Right cardiac atrium (tissue), 5 donors: ENCODE measurements around the gene ARHGAP24. TPM values are rescaled to one million over a fixed set of nuclear protein-coding genes. Genes with fewer than 3 reads are reported as not detected.

ENCODE experiments used
- ATAC-seq, 2 donors: fragments of 200-7000 bp; cut with Tn5 transposase; one replicate each; pipeline versions ENCODE4 v1.8.0 to v1.9.1; 2020; ENCODE audit warnings: moderate library complexity in 2 of 2, mild to moderate bottlenecking in 1 of 2
- DNase-seq, 3 donors: peaks; one replicate each; pipeline ENCODE4 v3.0.0-alpha.2; 2020
- H3K27ac ChIP-seq: one replicate; pipeline ENCODE4 v1.5.1; 2013; ENCODE audit warnings: mild to moderate bottlenecking, low read length, control low read depth, moderate library complexity
- H3K27me3 ChIP-seq: one replicate; pipeline ENCODE4 v1.6.1; 2013; ENCODE audit not compliant: control insufficient read depth, insufficient read depth
- H3K4me1 ChIP-seq: one replicate; pipeline ENCODE4 v1.6.1; 2013; ENCODE audit warnings: low read length; ENCODE audit not compliant: control insufficient read depth, insufficient read depth
- H3K4me3 ChIP-seq: one replicate; pipeline ENCODE4 v1.5.1; 2013; ENCODE audit warnings: low read length, control low read depth
- H3K9me3 ChIP-seq: one replicate; pipeline ENCODE4 v1.6.1; 2013; ENCODE audit warnings: low read length; ENCODE audit not compliant: control insufficient read depth
- WGBS: extraction: QIAGEN DNeasy Blood & Tissue Kit; methylation state at CpG from one replicate; pipeline ENCODE4 v1.1.7; 2013; 5-methylcytosine and 5-hydroxymethylcytosine counted together
- intact Hi-C, 4 donors: fragments of 100-400 bp; cut with DNase I; formaldehyde crosslinking; loops; one replicate each; pipeline versions ENCODE4 v1.11.0 to v1.14.0; 2022 to 2023
- polyA plus RNA-seq: library from polyadenylated mRNA; stranded (reverse); fragments of 200-250 nt; gene quantifications from one replicate; pipeline ENCODE4 v1.2.3, GENCODE V29; 2013
- total RNA-seq, 4 donors: library from RNA; stranded (reverse); fragmentation: NEBNext Ultra II Directional; extraction: Animal tissue kit (Norgen Biotek cat#: 25700); gene quantifications; one replicate each; pipeline ENCODE4 v1.2.1, GENCODE V29; 2021
- donor health status: healthy with polysubstance abuse.
- donor health status: DM: no; HTN: yes; CAD: no.
- donor health status: DM: no; HTN: no; CAD: no.
- donor health status: DM: no; HTN: yes; CAD: no; lungs with severe emphysema.
- donor health status: DM: yes; HTN: yes; CAD: no.

Gene ARHGAP24
- total and polyA plus RNA-seq, 5 donors: 16.7 to 49.3 (median 36.7) TPM

DNA sequence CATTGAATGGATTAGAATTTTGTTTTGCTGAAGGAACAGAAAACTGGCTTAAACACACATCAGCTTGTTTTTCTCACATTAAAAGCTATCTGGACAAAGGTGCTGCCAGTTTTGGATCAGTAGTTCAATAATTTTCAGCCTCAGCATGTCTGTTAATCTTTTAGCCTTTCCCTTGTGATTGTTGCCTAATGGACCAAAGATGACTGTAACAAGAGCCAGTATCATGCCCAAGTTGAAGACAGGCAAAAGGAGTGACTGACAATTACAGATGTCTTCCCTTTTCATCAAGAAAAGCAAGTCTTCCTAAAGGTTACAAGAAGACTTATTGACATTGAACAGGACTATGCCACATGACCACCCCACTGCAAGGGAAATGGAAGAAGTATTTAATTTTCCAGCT, 465.2 kb downstream of the ARHGAP24 start:
- no peak overlapping the region for H3K4me3 ChIP-seq
- H3K27me3 ChIP-seq: no peaks in the 10 kb centered on the region
- H3K4me1 ChIP-seq: peaks cover 2% of the 10 kb centered on the region
- intact Hi-C loops: no loop called here
- no peak for ATAC-seq
- no peak for DNase-seq
- no peak overlapping the region for H3K27ac ChIP-seq
- no peaks in the 10 kb centered on the region for H3K9me3 ChIP-seq

DNA sequence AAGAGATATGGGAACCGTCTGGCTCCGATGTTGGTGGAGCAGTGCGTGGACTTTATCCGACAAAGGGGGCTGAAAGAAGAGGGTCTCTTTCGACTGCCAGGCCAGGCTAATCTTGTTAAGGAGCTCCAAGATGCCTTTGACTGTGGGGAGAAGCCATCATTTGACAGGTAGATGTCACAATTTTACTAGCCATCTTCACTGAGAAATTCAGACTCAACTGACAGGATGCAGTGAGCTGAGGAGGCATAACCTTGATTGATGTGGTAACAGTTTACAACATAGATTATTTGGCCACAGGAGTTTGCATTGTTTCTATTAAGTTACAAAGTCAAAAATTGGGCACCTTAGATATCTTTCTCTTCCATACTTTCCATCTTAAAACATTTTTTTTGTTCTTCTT, 467.2 kb downstream of the ARHGAP24 start:
- H3K4me3 ChIP-seq: no peak overlapping the region
- intact Hi-C loops: no loop called here
- WGBS: 56% methylated on average over 5 of the region's 5 CpGs
- DNase-seq (no peak), ATAC-seq (no peak)
- H3K4me1 ChIP-seq: peaks cover 2% of the 10 kb centered on the region
- no peak overlapping the region for H3K27ac ChIP-seq
- H3K9me3 ChIP-seq: no peaks in the 10 kb centered on the region
- H3K27me3 ChIP-seq: no peaks in the 10 kb centered on the region

DNA sequence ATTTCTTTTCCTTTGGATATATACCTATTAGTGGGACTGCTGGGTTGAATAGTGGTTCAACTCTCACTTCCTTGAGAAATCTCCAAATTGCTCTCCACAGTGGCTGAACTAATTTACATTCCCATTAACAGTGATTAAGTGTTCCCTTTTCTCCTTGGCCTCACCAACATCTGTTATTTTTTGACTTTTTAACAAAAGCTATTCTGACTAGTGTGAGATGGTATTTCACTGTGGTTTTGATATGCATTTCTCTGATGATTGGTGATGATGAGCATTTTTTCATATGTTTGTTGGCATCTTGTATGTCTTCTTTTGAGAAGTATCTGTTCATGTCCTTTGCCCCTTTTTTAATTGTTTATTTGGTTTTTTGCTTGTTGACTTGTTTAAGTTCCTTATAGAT, 471.9 kb downstream of the ARHGAP24 start:
- intact Hi-C loops: no loop called here
- H3K4me3 ChIP-seq: no peak overlapping the region
- H3K27ac ChIP-seq: no peak overlapping the region
- H3K9me3 ChIP-seq: no peaks in the 10 kb centered on the region
- DNase-seq: no peak
- ATAC-seq: no peak
- no peaks in the 10 kb centered on the region for H3K27me3 ChIP-seq
- peaks cover 2% of the 10 kb centered on the region for H3K4me1 ChIP-seq

- DNase-seq: no peak
- WGBS: 75% methylated on average over 3 of the region's 3 CpGs
- Histone ChIP-seq H3K27me3 (no peaks in the 10 kb centered on the region), H3K9me3 (no peaks in the 10 kb centered on the region), H3K4me1 (peaks cover 2% of the 10 kb centered on the region), H3K27ac (no peak overlapping the region), H3K4me3 (no peak overlapping the region)
- ATAC-seq: no peak
- intact Hi-C loops: no loop called here
Measured at GRCh38 chr4:85951099-85951498, 476.1 kb downstream of the ARHGAP24 start.

DNA sequence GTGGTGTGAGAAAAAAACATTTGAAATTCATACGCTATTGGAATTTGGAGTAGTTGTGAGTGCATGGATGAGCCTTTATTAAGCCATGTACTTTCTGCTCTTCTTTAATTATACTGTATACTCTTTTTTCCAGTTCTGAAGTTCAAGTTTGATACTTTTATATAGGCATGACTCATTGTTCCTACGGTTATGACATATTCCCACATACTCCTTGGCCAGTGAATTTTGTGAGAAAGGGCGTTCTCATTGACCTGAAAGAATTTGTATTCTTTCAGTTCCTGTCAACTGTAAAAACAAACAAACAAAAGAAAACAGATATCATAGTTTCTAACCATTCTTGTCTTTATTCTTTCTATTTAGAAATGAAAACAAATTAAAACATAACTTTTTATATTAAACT, 477.6 kb downstream of the ARHGAP24 start:
- 75% methylated on average over 3 of the region's 3 CpGs for WGBS
- Histone ChIP-seq H3K4me1 (peaks cover 2% of the 10 kb centered on the region), H3K27me3 (no peaks in the 10 kb centered on the region), H3K27ac (no peak overlapping the region), H3K4me3 (no peak overlapping the region), H3K9me3 (no peaks in the 10 kb centered on the region)
- DNase-seq (no peak), ATAC-seq (no peak)
- intact Hi-C loops: no loop called here

GRCh38 chr4:85952972-85953650, 478.2 kb downstream of the ARHGAP24 start:
- intact Hi-C loops: no loop called here

DNA sequence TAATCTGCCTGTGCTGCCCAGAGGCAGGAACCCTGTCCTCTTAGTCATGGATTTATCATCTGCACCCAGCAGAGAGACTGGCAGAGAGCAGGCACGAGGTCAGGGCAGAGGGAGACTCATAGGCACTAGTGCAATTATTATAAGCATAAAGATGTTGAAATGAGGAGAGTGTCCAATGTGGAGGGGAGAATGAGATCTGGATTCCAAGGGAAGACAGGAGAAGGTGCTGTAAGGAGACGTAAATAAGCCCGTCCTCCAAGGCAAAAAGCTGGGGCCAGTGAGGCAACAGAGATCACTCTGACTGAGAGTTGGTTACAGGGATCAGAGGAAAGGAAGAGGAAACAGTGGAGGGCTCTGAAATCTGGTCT, 478.7 kb downstream of the ARHGAP24 start:
- Histone ChIP-seq H3K27ac (no peak overlapping the region), H3K9me3 (no peaks in the 10 kb centered on the region), H3K4me1 (peaks cover 2% of the 10 kb centered on the region), H3K27me3 (no peaks in the 10 kb centered on the region), H3K4me3 (no peak overlapping the region)
- 66% methylated on average over 3 of the region's 3 CpGs for WGBS
- intact Hi-C loops: no loop called here
- DNase-seq: peak in 1 of 3 donors; percentile 18
- peak; percentile 48 to 62 for ATAC-seq

More at GRCh38 chr4:85952972-85953650, 478.2 kb downstream of the ARHGAP24 start:
- DNase-seq (no peak), ATAC-seq (no peak)
- Histone ChIP-seq H3K9me3 (no peaks in the 10 kb centered on the region), H3K4me3 (no peak overlapping the region), H3K4me1 (peaks cover 2% of the 10 kb centered on the region), H3K27me3 (no peaks in the 10 kb centered on the region), H3K27ac (peak overlapping the region; percentile 17)
- WGBS: 52% methylated on average over 3 of the region's 3 CpGs

- Histone ChIP-seq H3K4me1 (peaks cover 2% of the 10 kb centered on the region), H3K9me3 (no peaks in the 10 kb centered on the region), H3K4me3 (no peak overlapping the region), H3K27me3 (no peaks in the 10 kb centered on the region), H3K27ac (no peak overlapping the region)
- ATAC-seq (no peak), DNase-seq (no peak)
- intact Hi-C loops: no loop called here
Measured at GRCh38 chr4:85955620-85956292, 480.8 kb downstream of the ARHGAP24 start.

- intact Hi-C loops: no loop called here
- Histone ChIP-seq H3K4me3 (no peak overlapping the region), H3K27me3 (no peaks in the 10 kb centered on the region), H3K9me3 (no peaks in the 10 kb centered on the region), H3K27ac (no peak overlapping the region), H3K4me1 (peaks cover 2% of the 10 kb centered on the region)
- 94% methylated on average over 17 of the region's 17 CpGs for WGBS
- DNase-seq (peak in 1 of 3 donors; percentile 33), ATAC-seq (no peak)
Measured at GRCh38 chr4:85956293-85956945, 481.5 kb downstream of the ARHGAP24 start.

GRCh38 chr4:85961887-85962286, 486.9 kb downstream of the ARHGAP24 start:
- WGBS: 68% methylated on average over 4 of the region's 4 CpGs
- no peaks in the 10 kb centered on the region for H3K27me3 ChIP-seq
- DNase-seq (no peak), ATAC-seq (no peak)
- H3K4me1 ChIP-seq: no peaks in the 10 kb centered on the region
- no peaks in the 10 kb centered on the region for H3K9me3 ChIP-seq
- no peak overlapping the region for H3K4me3 ChIP-seq
- intact Hi-C loops: loop anchor here in 3 of 4 donors (10.0 kb wide), 3 partner anchors 197 to 877 kb away; no protein-coding TSS in a partner anchor
- H3K27ac ChIP-seq: no peak overlapping the region

DNA sequence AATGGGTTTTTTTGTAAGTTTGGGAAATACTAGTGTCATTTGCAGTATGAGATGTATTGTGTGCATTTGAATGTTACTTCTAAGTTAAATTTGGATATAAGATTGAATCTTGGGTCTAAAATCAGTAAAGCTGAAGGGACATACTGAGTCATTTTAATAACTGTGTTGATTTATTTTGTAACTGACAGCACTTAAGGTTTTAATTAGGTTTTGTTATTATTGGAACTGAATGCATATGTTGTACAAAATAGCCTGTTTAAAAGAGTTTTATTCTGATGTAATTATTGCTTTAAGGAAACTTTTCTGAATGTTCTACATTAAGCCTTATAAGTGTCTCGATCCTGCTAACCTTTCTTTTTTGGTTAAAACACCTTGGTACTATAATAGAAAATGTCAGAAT, 488.3 kb downstream of the ARHGAP24 start:
- WGBS: 93% methylated on average over 1 of the region's 1 CpG
- ATAC-seq (no peak), DNase-seq (no peak)
- H3K4me1 ChIP-seq: no peaks in the 10 kb centered on the region
- H3K27ac ChIP-seq: no peak overlapping the region
- no peak overlapping the region for H3K4me3 ChIP-seq
- H3K9me3 ChIP-seq: no peaks in the 10 kb centered on the region
- no peaks in the 10 kb centered on the region for H3K27me3 ChIP-seq
- intact Hi-C loops: loop anchor here in 3 of 4 donors (10.0 kb wide), 3 partner anchors 198 to 878 kb away; no protein-coding TSS in a partner anchor
